ENCODE data around the gene GPR31. TPM values are rescaled to one million over a fixed set of nuclear protein-coding genes. Genes with fewer than 3 reads are reported as not detected.

GPR31 gene
- total and polyA plus RNA-seq, 9 of the 15 experiments (the other 6 are each of a cell fraction or from before 2014, with no cell fraction given) = not detected

DNA sequence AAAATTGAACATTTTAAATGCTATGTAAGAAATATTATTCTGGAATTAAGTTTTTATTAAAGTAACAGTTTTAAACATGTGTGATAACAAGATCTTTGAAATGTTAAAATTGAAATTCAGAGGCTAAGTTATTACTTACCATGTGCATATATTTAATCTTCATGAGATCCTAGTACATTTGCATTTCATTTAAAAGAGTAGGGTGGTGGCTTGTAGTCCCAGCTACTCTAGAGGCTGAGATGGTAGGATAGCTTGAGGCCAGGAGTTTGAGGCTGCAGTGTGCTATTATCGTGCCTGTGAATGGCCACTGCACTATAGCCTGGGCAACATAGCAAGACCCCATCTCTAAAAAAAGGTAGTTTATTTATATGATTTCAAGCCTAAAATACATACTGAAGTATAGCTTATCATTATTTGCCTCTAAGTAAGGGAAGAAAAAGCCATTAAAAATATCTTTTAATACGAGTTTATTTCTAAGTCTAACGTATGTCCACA, 31.9 kb downstream of the GPR31 start:
- no peak for ATAC-seq
- no TSS peak for BruUV-seq (replicated peaks)
- Histone ChIP-seq H3K27me3 (ENCODE audit: control insufficient read depth in 2 of 2, insufficient read depth in 2 of 2, low read length in 2 of 2) (peaks cover 8 to 30% of the 10 kb centered on the region in 2 experiments; a peak in 4 of 5 replicates), H3K4me2 (ENCODE audit: insufficient read depth, low read length) (no peak overlapping the region), H3K79me2 (ENCODE audit: control insufficient read depth, insufficient read depth, low read length) (no peaks in the 10 kb centered on the region), H4K20me1 (replicated peaks; ENCODE audit: control insufficient read depth, insufficient read depth, low read length) (0 out of 2 replicates have a peak, but pooled peaks cover 2% of the 10 kb centered on the region), H3K9me1 (ENCODE audit: control insufficient read depth, insufficient read depth, low read length) (no peaks in the 10 kb centered on the region), H2AFZ (ENCODE audit: low read depth, low read length) (no peak overlapping the region), H3K27ac (ENCODE audit: extremely low read depth, low read depth, low read length) (no peak overlapping the region), H3K9me3 (replicated peaks; ENCODE audit: control insufficient read depth, insufficient read depth, low read depth, low read length) (no peaks in the 10 kb centered on the region), H3K4me1 (replicated peaks in 1 of 2; ENCODE audit: control insufficient read depth in 2 of 2, insufficient read depth in 2 of 2, low read length in 2 of 2) (no peaks in the 10 kb centered on the region), H3K36me3 (ENCODE audit: control insufficient read depth, insufficient read depth, low read length) (no peaks in the 10 kb centered on the region), H3K4me3 (no peak overlapping the region), H3K9ac (ENCODE audit: insufficient read depth in 1 of 2, low read depth in 2 of 2, low read length in 2 of 2) (no peak overlapping the region)
- FAIRE-seq = no peak
- CTCF ChIA-PET (ENCODE audit: low intra/inter-chr PET ratio) = no interaction called here
- DNase-seq (ENCODE audit: extremely low read depth in 1 of 4, low spot score in 3 of 4) = no peak
- POLR2A ChIA-PET = no interaction called here
- TF ChIP-seq FOXJ2 (tag; IDR thresholded peaks at IDR 0.05) = no peak
- no peak for TF ChIP-seq PTRF (tag; IDR thresholded peaks at IDR 0.05)
- peak; percentile 37 for TF ChIP-seq ZNF121 (CRISPR knock-in tag; conservative IDR thresholded peaks at IDR 0.05)
- TF ChIP-seq, protein P1, sequence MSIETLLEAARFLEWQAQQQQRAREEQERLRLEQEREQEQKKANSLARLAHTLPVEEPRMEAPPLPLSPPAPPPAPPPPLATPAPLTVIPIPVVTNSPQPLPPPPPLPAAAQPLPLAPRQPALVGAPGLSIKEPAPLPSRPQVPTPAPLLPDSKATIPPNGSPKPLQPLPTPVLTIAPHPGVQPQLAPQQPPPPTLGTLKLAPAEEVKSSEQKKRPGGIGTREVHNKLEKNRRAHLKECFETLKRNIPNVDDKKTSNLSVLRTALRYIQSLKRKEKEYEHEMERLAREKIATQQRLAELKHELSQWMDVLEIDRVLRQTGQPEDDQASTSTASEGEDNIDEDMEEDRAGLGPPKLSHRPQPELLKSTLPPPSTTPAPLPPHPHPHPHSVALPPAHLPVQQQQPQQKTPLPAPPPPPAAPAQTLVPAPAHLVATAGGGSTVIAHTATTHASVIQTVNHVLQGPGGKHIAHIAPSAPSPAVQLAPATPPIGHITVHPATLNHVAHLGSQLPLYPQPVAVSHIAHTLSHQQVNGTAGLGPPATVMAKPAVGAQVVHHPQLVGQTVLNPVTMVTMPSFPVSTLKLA (conservative IDR thresholded peaks at IDR 0.05) = no peak
- TF ChIP-seq RBM25 (IDR thresholded peaks at IDR 0.05; ENCODE audit: low read depth, low read length, severe bottlenecking) = peak; percentile 30
- in situ Hi-C loops (cut with MboI) = no loop called here
- intact Hi-C loops (cut with micrococcal nuclease) = no loop called here
- 0% methylated on average over 3 of the region's 3 CpGs for WGBS (ENCODE audit: insufficient coverage, low coverage, missing lambda C conversion rate)

Measured in K562 (cell line).